PC-3 (cell line): ENCODE data around the gene CTSE. TPM values are rescaled to one million over a fixed set of nuclear protein-coding genes. Genes with fewer than 3 reads are reported as not detected.

Source experiments
- ATAC-seq: fragments of 200-7000 bp; cut with Tn5 transposase; 2 replicates; pipeline ENCODE4 v1.9.1; 2020; ENCODE audit warnings: mild to moderate bottlenecking, moderate library complexity
- BruUV-seq: library from RNA; stranded (reverse); fragments of 400-500 nt; replicated peaks from 2 replicates; lab custom pipeline; 2021; lab: Mats Ljungman, UMichigan
- CTCF ChIA-PET: fragments of 300-600 bp; sonication (Branson Sonifier 250); formaldehyde crosslinking; loops from one replicate; lab custom pipeline; 2022; ENCODE audit warnings: antibody characterized with exemption; lab: Charles Lee
- POLR2A ChIA-PET: fragments of 300-600 bp; sonication (Branson Sonifier 250); formaldehyde crosslinking; loops from one replicate; lab custom pipeline; 2022; ENCODE audit warnings: antibody characterized with exemption; ENCODE audit not compliant: unreplicated experiment; lab: Charles Lee
- DNase-seq: peaks from one replicate; pipeline ENCODE4 v3.0.0-alpha.2; 2015
- H2AFZ ChIP-seq: fragments of 300-600 bp; sonication (generic); 2 replicates; pipeline ENCODE4 v1.6.0; 2016; ENCODE audit warnings: antibody characterized with exemption, low read length
- H3F3A ChIP-seq: fragments of 300-600 bp; sonication (generic); one replicate; pipeline ENCODE4 v1.6.0; 2017; ENCODE audit warnings: antibody characterized with exemption, low read length, control low read depth, mild to moderate bottlenecking; ENCODE audit not compliant: unreplicated experiment
- H3K27ac ChIP-seq: fragments of 300-600 bp; sonication (generic); 2 replicates; pipeline ENCODE4 v1.5.1; 2016; ENCODE audit warnings: mild to moderate bottlenecking, low read length
- H3K27me3 ChIP-seq: fragments of 300-600 bp; sonication (generic); 2 replicates; pipeline ENCODE4 v1.6.1; 2016; ENCODE audit warnings: low read length, mixed read lengths
- H3K36me3 ChIP-seq: fragments of 300-600 bp; sonication (generic); 2 replicates; pipeline ENCODE4 v1.6.1; 2016; ENCODE audit warnings: low read depth, mixed run types, low read length, mixed read lengths
- H3K4me1 ChIP-seq: fragments of 300-600 bp; sonication (generic); 2 replicates; pipeline ENCODE4 v1.5.1; 2016; ENCODE audit warnings: low read length; ENCODE audit not compliant: insufficient read depth
- H3K4me2 ChIP-seq: fragments of 300-600 bp; sonication (generic); 2 replicates; pipeline ENCODE4 v1.6.0; 2016; ENCODE audit warnings: low read length
- H3K4me3 ChIP-seq: fragments of 300-600 bp; sonication (generic); 2 replicates; pipeline ENCODE4 v1.5.1; 2016; ENCODE audit warnings: mild to moderate bottlenecking, low read length, mixed read lengths
- H3K79me2 ChIP-seq: fragments of 300-600 bp; sonication (generic); 2 replicates; pipeline ENCODE4 v1.6.1; 2017; ENCODE audit warnings: low read length, mixed read lengths
- H3K9ac ChIP-seq: fragments of 300-600 bp; sonication (generic); 2 replicates; pipeline ENCODE4 v1.6.0; 2016; ENCODE audit warnings: mild to moderate bottlenecking, low read length
- H3K9me2 ChIP-seq: fragments of 300-600 bp; sonication (generic); replicated peaks from 2 replicates; pipeline ENCODE4 v1.6.1; 2016; ENCODE audit warnings: mixed run types, low read length, mixed read lengths
- H3K9me3 ChIP-seq: fragments of 300-600 bp; sonication (generic); 2 replicates; pipeline ENCODE4 v1.6.1; 2016; ENCODE audit warnings: low read length, mixed read lengths
- H4K20me1 ChIP-seq: fragments of 300-600 bp; sonication (generic); 2 replicates; pipeline ENCODE4 v1.6.1; 2016; ENCODE audit warnings: low read length, mixed read lengths
- CTCF ChIP-seq: fragments of 300-600 bp; sonication (generic); conservative IDR thresholded peaks from 2 replicates; pipeline ENCODE4 v1.5.1; 2017; ENCODE audit warnings: antibody characterized with exemption, low read depth, mild to moderate bottlenecking, low read length
- EZH2 ChIP-seq: fragments of 300-600 bp; sonication (generic); IDR thresholded peaks from one replicate; pipeline ENCODE4 v1.6.1; 2017; ENCODE audit warnings: antibody characterized with exemption, mild to moderate bottlenecking, low read length; ENCODE audit not compliant: unreplicated experiment
- EZH2phosphoT487 ChIP-seq: fragments of 300-600 bp; sonication (generic); IDR thresholded peaks from 2 replicates; pipeline ENCODE4 v1.6.1; 2018; ENCODE audit warnings: mild to moderate bottlenecking, antibody characterized with exemption, low read length, borderline replicate concordance
- intact Hi-C: fragments of 100-400 bp; cut with micrococcal nuclease; formaldehyde crosslinking; loops from 2 replicates; pipeline ENCODE4 v1.9.0; 2023
- total RNA-seq: library from RNA; depleted of rRNA; stranded (reverse); fragments of >200 nt; gene quantifications from 2 replicates; pipeline ENCODE4 v1.2.3, GENCODE V29; 2014; rRNA removed

The CTSE gene
- total RNA-seq, 1 experiment from 2014 or later, result 0.51 TPM

DNA sequence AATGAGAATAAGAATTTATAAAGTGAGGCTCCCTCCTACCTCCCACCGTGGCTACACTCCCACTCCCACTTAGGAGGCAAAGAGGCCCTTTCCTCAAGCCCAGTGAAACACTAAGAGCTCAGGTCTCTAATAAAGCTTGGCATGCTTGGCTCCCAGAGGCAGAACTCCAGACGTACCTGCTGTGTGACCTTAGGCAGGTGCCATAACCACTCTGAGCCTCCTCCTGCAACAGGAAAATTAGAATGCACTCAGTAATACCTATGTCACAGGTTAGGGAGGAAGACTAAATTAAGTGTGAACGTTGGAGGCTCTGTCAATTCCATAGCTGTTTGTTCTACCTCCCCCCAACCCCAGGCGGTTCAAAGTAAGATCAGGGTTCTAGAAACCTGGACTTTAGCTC, 63.9 kb downstream of the CTSE start:
- DNase-seq (no peak), ATAC-seq (no peak)
- Histone ChIP-seq H3K27me3 (peaks cover 60% of the 10 kb centered on the region), H3K9ac (no peak overlapping the region), H4K20me1 (no peaks in the 10 kb centered on the region), H2AFZ (no peak overlapping the region), H3K36me3 (no peaks in the 10 kb centered on the region), H3K4me3 (no peak overlapping the region), H3K4me1 (no peaks in the 10 kb centered on the region), H3K9me2 (no peaks in the 10 kb centered on the region), H3K27ac (no peak overlapping the region), H3K4me2 (no peak overlapping the region), H3K79me2 (no peaks in the 10 kb centered on the region), H3F3A (no peaks in the 10 kb centered on the region), H3K9me3 (no peaks in the 10 kb centered on the region)
- ChIA-PET CTCF (no interaction called here), POLR2A (no interaction called here)
- intact Hi-C loops, result no loop called here
- TF ChIP-seq EZH2, result no peak
- no peak for TF ChIP-seq EZH2phosphoT487
- TF ChIP-seq CTCF, result no peak
- BruUV-seq, result no TSS peak

Other genes starting within 250 kb of the CTSE start
- gene RAB29, start 248.4 kb downstream of the CTSE start, total RNA-seq, result 7.4 and 7.9 TPM in 2 replicates
- gene SLC41A1, start 210.7 kb downstream of the CTSE start, total RNA-seq, result 17.2 and 22.8 TPM in 2 replicates
- not detected in 2 replicates for gene PM20D1, start 173.8 kb downstream of the CTSE start, total RNA-seq
- not detected in 2 replicates for gene SLC26A9, start 80.4 kb downstream of the CTSE start, total RNA-seq
- not detected in 2 replicates for gene RAB7B, start 20.5 kb downstream of the CTSE start, total RNA-seq
- not detected in 2 replicates for gene RHEX, start 29.3 kb upstream of the CTSE start, total RNA-seq
- 0.22 TPM in 1 of 2 replicates, not detected in the other for gene AVPR1B, start 93.5 kb upstream of the CTSE start, total RNA-seq
- 18.6 and 20.2 TPM in 2 replicates for gene FAM72A, start 178.9 kb upstream of the CTSE start, total RNA-seq
- 69.1 and 79.5 TPM in 2 replicates for gene SRGAP2, start 179.6 kb upstream of the CTSE start, total RNA-seq